A549 (cell line): ENCODE measurements around the gene ARTN.

ENCODE experiments used
- CTCF ChIP-seq: fragments of >200 bp; sonication (Bioruptor Twin); formaldehyde crosslinking; IDR thresholded peaks from 3 replicates; pipeline ENCODE4 v1.5.1; 2016
- EP300 ChIP-seq, 2 experiments: fragments of >200 bp; sonication (Bioruptor Twin); formaldehyde crosslinking; IDR thresholded peaks; 2 replicates in 1 of 2; 3 replicates in 1 of 2; pipeline ENCODE4 v1.6.1; 2016 to 2017
- FOXS1 ChIP-seq: fragments of 250-450 bp; sonication (Bioruptor Pico); IDR thresholded peaks from 2 replicates; pipeline ENCODE4 v1.5.0; 2020; ENCODE audit warnings: mild to moderate bottlenecking, moderate library complexity
- POLR2A ChIP-seq: IDR thresholded peaks from 2 replicates; pipeline ENCODE4 v1.6.1; 2012; ENCODE audit warnings: mild to moderate bottlenecking, low read length
- REST ChIP-seq: fragments of 200-600 bp; sonication (generic); IDR thresholded peaks from 2 replicates; pipeline ENCODE4 v1.6.1; 2016; ENCODE audit warnings: antibody characterized with exemption, mild to moderate bottlenecking, moderate library complexity
- RNF2 ChIP-seq: fragments of 200-600 bp; sonication (generic); IDR thresholded peaks from 2 replicates; pipeline ENCODE4 v1.6.1; 2016; ENCODE audit warnings: low read depth, mild to moderate bottlenecking, antibody characterized with exemption, moderate library complexity, borderline replicate concordance
- TFCP2L1 ChIP-seq: fragments of 250-450 bp; sonication (Bioruptor Pico); IDR thresholded peaks from 2 replicates; pipeline ENCODE4 v1.5.0; 2021; ENCODE audit warnings: mild to moderate bottlenecking
- TF ChIP-seq, protein P1 (sequence below): IDR thresholded peaks from 2 replicates; pipeline ENCODE4 v1.6.1; 2012

DNA sequence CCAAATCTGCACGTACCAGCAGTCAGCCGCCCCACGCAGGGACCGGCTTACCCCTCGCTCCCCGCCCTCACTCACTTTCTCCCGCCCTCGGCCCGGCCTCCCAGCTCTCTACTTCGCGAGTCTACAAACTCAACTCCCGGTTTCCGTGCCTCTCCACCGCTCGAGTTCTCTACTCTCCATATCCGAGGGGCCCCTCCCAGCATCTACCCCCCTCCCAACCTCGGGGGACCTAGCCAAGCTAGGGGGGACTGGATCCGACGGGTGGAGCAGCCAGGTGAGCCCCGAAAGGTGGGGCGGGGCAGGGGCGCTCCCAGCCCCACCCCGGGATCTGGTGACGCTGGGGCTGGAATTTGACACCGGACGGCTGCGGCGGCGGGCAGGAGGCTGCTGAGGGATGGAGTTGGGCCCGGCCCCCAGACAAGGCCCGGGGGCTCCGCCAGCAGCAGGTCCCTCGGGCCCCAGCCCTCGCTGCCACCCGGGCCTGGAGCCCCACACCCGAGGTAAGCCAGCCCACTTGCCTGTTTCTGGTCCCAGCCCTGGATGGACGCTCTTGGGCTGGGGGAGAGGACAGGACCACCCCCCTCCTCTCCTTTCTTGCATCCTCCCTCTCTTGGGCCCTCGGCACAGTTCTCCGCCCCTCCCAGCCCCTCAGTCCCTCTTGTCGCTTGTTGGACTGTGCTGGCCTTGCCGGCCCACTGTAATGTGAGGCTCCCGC lies at the start of gene ARTN:
- TF ChIP-seq REST (no peak), POLR2A (no peak), CTCF (no peak), EP300 (IDR thresholded peaks at IDR 0.05) (no peak), FOXS1 (CRISPR knock-in tag) (no peak), RNF2 (no peak), TFCP2L1 (CRISPR knock-in tag) (no peak)
- TF ChIP-seq, protein P1, sequence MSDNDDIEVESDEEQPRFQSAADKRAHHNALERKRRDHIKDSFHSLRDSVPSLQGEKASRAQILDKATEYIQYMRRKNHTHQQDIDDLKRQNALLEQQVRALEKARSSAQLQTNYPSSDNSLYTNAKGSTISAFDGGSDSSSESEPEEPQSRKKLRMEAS: no peak
